Gastroesophageal sphincter (tissue), 3 donors: ENCODE data around the gene RNASEH2A.

Experiments
- CTCF ChIP-seq, 4 experiments: fragments of 200-600 bp in 2 of 4; fragments of 450-650 bp in 2 of 4; sonication (generic) in 1 of 4; IDR thresholded peaks; one replicate each; pipeline ENCODE4 v1.5.1; 2017 to 2019; ENCODE audit warnings: antibody characterized with exemption in 4 of 4, mild to moderate bottlenecking in 2 of 4, moderate library complexity in 2 of 4
- EP300 ChIP-seq: sonication (generic); formaldehyde crosslinking; IDR thresholded peaks from one replicate; pipeline ENCODE4 v1.6.1; 2017; ENCODE audit warnings: antibody characterized with exemption, mild to moderate bottlenecking
- POLR2A ChIP-seq, 2 donors: fragments of 450-650 bp; IDR thresholded peaks; one replicate each; pipeline ENCODE4 v1.6.1; 2017; ENCODE audit warnings: antibody characterized with exemption in 2 of 2, mild to moderate bottlenecking in 2 of 2, moderate library complexity in 1 of 2
- POLR2AphosphoS5 ChIP-seq: sonication (generic); formaldehyde crosslinking; IDR thresholded peaks from one replicate; pipeline ENCODE4 v1.6.1; 2017; ENCODE audit warnings: antibody characterized with exemption

- TF ChIP-seq EP300 = no peak
- no peak for TF ChIP-seq CTCF (IDR thresholded peaks at IDR 0.05)
- no peak for TF ChIP-seq POLR2A (IDR thresholded peaks at IDR 0.05)
- TF ChIP-seq POLR2AphosphoS5 = no peak
Observed at GRCh38 chr19:12836529-12836863, 30.1 kb downstream of the RNASEH2A start.
